ENCODE measurements around the gene GPNMB.
A peak's percentile ranks its signal among the peaks of the same experiment; 100 is the strongest.
"Not testable (repeated sequence)": the region's sequence is repeated elsewhere in the genome, so short reads cannot be mapped to it uniquely, and the experiment has no call there.

The GPNMB gene

DNA sequence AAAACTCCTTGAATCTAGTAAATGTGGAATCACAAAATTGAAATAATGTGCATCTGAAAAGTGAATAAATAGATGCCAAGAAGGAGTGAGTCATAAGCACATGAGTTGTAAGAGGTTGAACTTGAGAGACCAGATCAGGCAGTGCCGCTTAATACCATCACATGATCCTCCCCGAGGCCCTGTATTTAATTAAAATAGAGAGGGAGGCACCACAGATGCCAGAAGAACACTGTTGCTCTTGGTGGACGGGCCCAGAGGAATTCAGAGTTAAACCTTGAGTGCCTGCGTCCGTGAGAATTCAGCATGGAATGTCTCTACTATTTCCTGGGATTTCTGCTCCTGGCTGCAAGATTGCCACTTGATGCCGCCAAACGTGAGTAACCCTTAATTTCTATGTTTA, at the start of gene GPNMB:
Gene GPNMB (plus strand): TSS at position 221 of the 400 bp plus-strand sequence. CDS start 83 bp downstream, at position 304.
- Histone ChIP-seq H3K4me3 (ENCODE audit: low read depth, low read length) (peak within 1 kb of the TSS; percentile 44; the same call in 1 of the 2 replicates), H3K9me3 (ENCODE audit: control insufficient read depth, insufficient read depth, low read length) (no peaks in the 10 kb centered on the region), H3K4me1 (ENCODE audit: control insufficient read depth, insufficient read depth, low read length) (peaks cover 12% of the 10 kb centered on the region; the same call in 1 of the 2 replicates), H3K9ac (ENCODE audit: low read depth, low read length) (no peak within 1 kb of the TSS), H3K27me3 (ENCODE audit: control insufficient read depth, insufficient read depth, low read length) (peaks cover 11% of the 10 kb centered on the region), H3K27ac (ENCODE audit: low read depth, low read length) (no peak within 1 kb of the TSS), H3K36me3 (ENCODE audit: control insufficient read depth, insufficient read depth, low read length) (no peaks in the 10 kb centered on the region)

DNA sequence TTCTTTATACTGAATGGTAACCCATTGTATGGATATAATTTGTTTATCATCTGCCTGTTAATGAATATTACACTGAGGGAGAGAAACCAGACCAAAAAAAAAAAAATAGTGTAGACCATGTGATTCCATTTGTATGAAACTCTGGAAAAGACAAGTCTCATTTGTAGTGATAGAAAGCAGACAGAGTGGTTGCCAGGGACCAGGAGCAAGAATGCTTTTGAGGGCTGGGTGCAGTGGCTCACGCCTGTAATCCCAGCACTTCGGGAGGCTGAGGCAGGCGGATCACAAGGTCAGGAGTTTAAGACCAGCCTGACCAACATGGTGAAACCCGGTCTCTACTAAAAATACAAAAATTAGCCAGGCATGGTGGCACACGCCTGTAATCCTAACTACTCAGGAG, 48.8 kb upstream of the GPNMB start:
- H3K4me3 ChIP-seq (ENCODE audit: low read depth, low read length); H3K4me1 ChIP-seq (ENCODE audit: control insufficient read depth, insufficient read depth, low read length); H3K27me3 ChIP-seq (ENCODE audit: control insufficient read depth, insufficient read depth, low read length); H3K27ac ChIP-seq (ENCODE audit: low read depth, low read length); H3K9ac ChIP-seq (ENCODE audit: low read depth, low read length); H3K9me3 ChIP-seq (ENCODE audit: control insufficient read depth, insufficient read depth, low read length): not testable (repeated sequence)
- H3K36me3 ChIP-seq (ENCODE audit: control insufficient read depth, insufficient read depth, low read length), result peaks cover 57% of the 10 kb centered on the region

DNA sequence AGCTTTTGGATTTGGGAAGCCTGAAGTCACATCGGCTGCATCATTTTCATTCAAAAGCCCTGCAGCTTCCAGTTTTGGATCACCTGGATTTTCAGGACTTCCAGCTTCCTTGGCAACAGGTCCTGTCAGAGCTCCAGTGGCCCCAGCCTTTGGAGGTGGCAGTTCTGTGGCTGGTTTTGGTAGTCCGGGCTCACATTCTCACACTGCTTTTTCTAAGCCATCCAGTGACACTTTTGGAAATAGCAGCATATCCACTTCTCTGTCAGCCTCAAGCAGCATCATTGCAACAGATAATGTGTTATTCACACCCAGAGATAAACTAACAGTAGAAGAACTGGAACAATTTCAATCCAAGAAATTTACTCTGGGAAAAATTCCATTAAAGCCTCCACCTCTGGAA, 46.2 kb upstream of the GPNMB start:
- Histone ChIP-seq H3K27me3 (ENCODE audit: control insufficient read depth, insufficient read depth, low read length) (no peaks in the 10 kb centered on the region), H3K36me3 (ENCODE audit: control insufficient read depth, insufficient read depth, low read length) (peaks cover 54% of the 10 kb centered on the region), H3K4me3 (ENCODE audit: low read depth, low read length) (no peak overlapping the region), H3K9me3 (ENCODE audit: control insufficient read depth, insufficient read depth, low read length) (no peaks in the 10 kb centered on the region), H3K4me1 (ENCODE audit: control insufficient read depth, insufficient read depth, low read length) (no peaks in the 10 kb centered on the region), H3K9ac (ENCODE audit: low read depth, low read length) (no peak overlapping the region), H3K27ac (ENCODE audit: low read depth, low read length) (no peak overlapping the region)

DNA sequence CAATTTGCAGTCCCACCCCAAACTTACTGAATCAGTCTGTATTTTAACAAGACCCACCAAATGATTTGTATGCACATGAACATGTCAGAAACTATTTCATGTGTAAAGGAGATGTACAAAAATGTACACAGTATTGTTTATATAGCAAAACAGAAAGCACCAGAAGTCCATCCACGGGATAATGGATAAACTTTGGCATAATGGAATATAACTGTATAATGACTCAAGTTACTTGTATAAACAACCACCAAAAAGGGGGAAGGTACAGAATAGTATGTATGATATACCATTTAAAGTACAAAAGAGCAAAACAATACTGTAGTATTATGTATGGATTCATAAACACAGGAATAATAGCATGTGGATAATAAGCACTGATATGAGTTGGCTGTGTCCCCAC, 42.3 kb upstream of the GPNMB start:
- Histone ChIP-seq H3K4me3 (ENCODE audit: low read depth, low read length) (no peak overlapping the region), H3K9me3 (ENCODE audit: control insufficient read depth, insufficient read depth, low read length) (no peaks in the 10 kb centered on the region), H3K4me1 (ENCODE audit: control insufficient read depth, insufficient read depth, low read length) (no peaks in the 10 kb centered on the region), H3K9ac (ENCODE audit: low read depth, low read length) (no peak overlapping the region), H3K36me3 (ENCODE audit: control insufficient read depth, insufficient read depth, low read length) (peaks cover 25% of the 10 kb centered on the region), H3K27me3 (ENCODE audit: control insufficient read depth, insufficient read depth, low read length) (no peaks in the 10 kb centered on the region), H3K27ac (ENCODE audit: low read depth, low read length) (no peak overlapping the region)

DNA sequence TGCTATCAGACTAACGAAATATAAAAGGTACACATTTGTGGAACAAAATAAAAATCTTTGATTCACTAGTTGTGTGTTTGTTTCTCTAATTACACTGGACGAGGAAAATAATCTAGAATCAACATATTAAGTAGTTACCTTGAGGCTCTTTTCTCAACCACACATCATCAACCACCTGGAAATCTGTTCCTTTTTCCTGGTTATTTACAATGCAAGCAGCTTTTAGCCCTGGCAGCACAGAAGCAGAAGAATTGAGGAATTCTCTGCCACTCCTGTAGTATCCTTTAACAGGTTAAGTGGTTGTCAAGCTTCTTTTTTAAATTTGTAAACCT, 41.0 kb upstream of the GPNMB start:
- H3K36me3 ChIP-seq (ENCODE audit: control insufficient read depth, insufficient read depth, low read length), result peaks cover 12% of the 10 kb centered on the region
- H3K27ac ChIP-seq (ENCODE audit: low read depth, low read length), result no peak overlapping the region
- no peaks in the 10 kb centered on the region for H3K27me3 ChIP-seq (ENCODE audit: control insufficient read depth, insufficient read depth, low read length)
- H3K9me3 ChIP-seq (ENCODE audit: control insufficient read depth, insufficient read depth, low read length), result no peaks in the 10 kb centered on the region
- no peak overlapping the region for H3K9ac ChIP-seq (ENCODE audit: low read depth, low read length)
- no peaks in the 10 kb centered on the region for H3K4me1 ChIP-seq (ENCODE audit: control insufficient read depth, insufficient read depth, low read length)
- H3K4me3 ChIP-seq (ENCODE audit: low read depth, low read length), result no peak overlapping the region

DNA sequence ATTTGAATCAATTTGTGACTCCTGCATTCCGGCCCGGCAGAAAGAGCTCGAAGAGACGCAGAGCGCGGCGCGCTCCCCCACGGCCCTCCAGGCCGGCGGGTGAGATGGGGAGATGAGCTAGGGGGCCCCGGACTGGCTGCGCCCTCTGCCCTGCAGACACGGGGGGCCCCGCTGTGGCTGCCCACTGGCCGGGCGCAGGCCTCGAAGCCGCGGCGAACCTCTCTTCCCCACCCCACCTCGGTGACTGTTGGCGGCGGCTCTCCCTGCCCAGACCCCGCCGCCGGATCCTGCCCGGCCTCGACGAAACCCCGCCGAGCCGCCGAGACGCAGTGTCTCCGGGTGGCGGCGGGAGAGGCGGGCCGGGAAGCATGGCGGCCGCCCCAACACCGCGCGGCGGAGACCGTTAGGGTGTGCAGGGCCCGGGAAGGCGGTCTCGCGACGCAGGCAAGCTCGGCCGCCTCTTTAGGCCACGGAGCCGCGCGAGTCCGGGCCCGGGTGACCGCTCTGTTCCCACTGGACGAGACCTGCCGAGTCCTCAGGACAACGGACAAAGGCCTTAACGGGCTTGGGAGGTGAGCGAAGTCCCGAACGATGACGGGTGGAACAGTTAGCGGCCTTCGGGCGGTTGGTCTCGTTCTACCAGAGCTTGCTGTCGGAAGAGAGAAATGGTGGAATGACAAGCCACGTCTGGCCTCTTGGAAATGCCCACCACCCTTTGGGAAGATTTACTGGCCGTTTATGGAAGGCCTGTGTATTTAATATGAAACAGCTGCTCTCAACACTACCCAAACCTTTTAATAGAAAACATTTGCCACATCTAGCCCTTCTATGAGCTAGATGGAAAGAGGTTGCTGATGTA, 40.4 kb upstream of the GPNMB start:
- Histone ChIP-seq H3K4me3 (ENCODE audit: low read depth, low read length) (no peak overlapping the region), H3K9ac (ENCODE audit: low read depth, low read length) (no peak overlapping the region), H3K27me3 (ENCODE audit: control insufficient read depth, insufficient read depth, low read length) (no peaks in the 10 kb centered on the region), H3K4me1 (ENCODE audit: control insufficient read depth, insufficient read depth, low read length) (no peaks in the 10 kb centered on the region), H3K27ac (ENCODE audit: low read depth, low read length) (no peak overlapping the region), H3K36me3 (ENCODE audit: control insufficient read depth, insufficient read depth, low read length) (peaks cover 6% of the 10 kb centered on the region), H3K9me3 (ENCODE audit: control insufficient read depth, insufficient read depth, low read length) (no peaks in the 10 kb centered on the region)

DNA sequence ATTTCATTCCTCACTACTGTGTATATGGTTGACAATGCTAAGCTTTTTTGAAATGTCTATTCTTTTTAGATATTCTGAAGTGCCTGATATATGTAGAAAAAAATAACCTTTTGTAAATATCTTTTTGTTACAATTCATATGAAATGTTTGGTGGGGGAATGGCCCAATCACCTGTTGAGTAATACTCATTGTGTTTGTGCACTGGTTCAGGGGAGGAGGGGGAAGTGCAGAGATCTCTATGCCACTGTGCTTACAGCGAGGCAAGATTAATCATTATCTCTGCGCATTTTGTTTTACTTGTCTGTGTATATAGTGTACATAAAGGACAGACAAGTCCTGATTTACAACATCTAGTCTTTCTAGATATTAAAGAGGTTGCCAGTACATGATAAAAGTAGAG, 39.6 kb upstream of the GPNMB start:
- no peak overlapping the region for H3K9ac ChIP-seq (ENCODE audit: low read depth, low read length)
- H3K9me3 ChIP-seq (ENCODE audit: control insufficient read depth, insufficient read depth, low read length), result no peaks in the 10 kb centered on the region
- H3K36me3 ChIP-seq (ENCODE audit: control insufficient read depth, insufficient read depth, low read length), result no peaks in the 10 kb centered on the region
- no peak overlapping the region for H3K27ac ChIP-seq (ENCODE audit: low read depth, low read length)
- peaks cover 5% of the 10 kb centered on the region; the same call in 1 of the 2 replicates for H3K4me1 ChIP-seq (ENCODE audit: control insufficient read depth, insufficient read depth, low read length)
- H3K27me3 ChIP-seq (ENCODE audit: control insufficient read depth, insufficient read depth, low read length), result no peaks in the 10 kb centered on the region
- no peak overlapping the region for H3K4me3 ChIP-seq (ENCODE audit: low read depth, low read length)

DNA sequence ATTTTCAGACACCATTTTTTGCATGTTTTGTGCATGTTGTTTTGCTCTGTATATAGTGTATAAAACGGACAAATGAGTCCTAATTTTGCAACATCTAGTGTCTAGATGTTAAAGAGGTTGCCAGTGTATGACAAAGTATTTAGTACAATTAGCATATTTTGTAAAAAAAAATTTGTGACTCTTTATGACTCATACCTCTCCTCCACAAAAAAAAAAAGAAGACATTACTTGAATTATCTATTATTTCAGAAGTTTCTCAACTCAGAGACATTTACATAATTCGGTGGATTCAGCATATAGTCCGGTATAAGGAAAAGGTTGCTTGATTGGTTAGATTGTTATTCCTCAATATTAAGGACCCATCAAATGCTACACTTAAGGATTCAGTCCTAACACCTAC, 38.7 kb upstream of the GPNMB start:
- no peak overlapping the region for H3K9ac ChIP-seq (ENCODE audit: low read depth, low read length)
- no peak overlapping the region for H3K27ac ChIP-seq (ENCODE audit: low read depth, low read length)
- no peaks in the 10 kb centered on the region for H3K36me3 ChIP-seq (ENCODE audit: control insufficient read depth, insufficient read depth, low read length)
- no peak overlapping the region for H3K4me3 ChIP-seq (ENCODE audit: low read depth, low read length)
- peaks cover 7% of the 10 kb centered on the region; the same call in 1 of the 2 replicates for H3K4me1 ChIP-seq (ENCODE audit: control insufficient read depth, insufficient read depth, low read length)
- H3K9me3 ChIP-seq (ENCODE audit: control insufficient read depth, insufficient read depth, low read length), result no peaks in the 10 kb centered on the region
- no peaks in the 10 kb centered on the region for H3K27me3 ChIP-seq (ENCODE audit: control insufficient read depth, insufficient read depth, low read length)

DNA sequence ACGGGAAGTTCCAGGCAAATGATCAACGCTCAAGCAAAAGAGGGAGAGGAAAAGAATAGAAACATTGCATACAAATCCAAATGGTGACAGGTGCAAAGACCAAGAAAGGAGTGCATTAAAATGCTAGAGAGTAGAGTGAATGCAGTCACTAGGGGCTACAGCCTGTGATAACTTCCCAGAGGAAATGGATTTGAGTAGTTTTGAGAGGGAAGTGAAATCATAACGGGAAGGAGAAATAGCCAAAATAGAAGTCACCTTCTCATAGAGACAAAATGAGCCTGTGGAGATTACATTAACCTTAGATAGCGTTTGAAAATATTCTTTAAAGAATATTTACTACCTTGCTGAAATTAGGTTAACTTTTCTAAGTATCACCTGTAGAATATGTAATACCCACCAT, 38.3 kb upstream of the GPNMB start:
- H3K27ac ChIP-seq (ENCODE audit: low read depth, low read length), result no peak overlapping the region
- no peaks in the 10 kb centered on the region for H3K27me3 ChIP-seq (ENCODE audit: control insufficient read depth, insufficient read depth, low read length)
- H3K9ac ChIP-seq (ENCODE audit: low read depth, low read length), result no peak overlapping the region
- H3K36me3 ChIP-seq (ENCODE audit: control insufficient read depth, insufficient read depth, low read length), result no peaks in the 10 kb centered on the region
- H3K4me3 ChIP-seq (ENCODE audit: low read depth, low read length), result no peak overlapping the region
- H3K9me3 ChIP-seq (ENCODE audit: control insufficient read depth, insufficient read depth, low read length), result no peaks in the 10 kb centered on the region
- peaks cover 7% of the 10 kb centered on the region; the same call in 1 of the 2 replicates for H3K4me1 ChIP-seq (ENCODE audit: control insufficient read depth, insufficient read depth, low read length)

DNA sequence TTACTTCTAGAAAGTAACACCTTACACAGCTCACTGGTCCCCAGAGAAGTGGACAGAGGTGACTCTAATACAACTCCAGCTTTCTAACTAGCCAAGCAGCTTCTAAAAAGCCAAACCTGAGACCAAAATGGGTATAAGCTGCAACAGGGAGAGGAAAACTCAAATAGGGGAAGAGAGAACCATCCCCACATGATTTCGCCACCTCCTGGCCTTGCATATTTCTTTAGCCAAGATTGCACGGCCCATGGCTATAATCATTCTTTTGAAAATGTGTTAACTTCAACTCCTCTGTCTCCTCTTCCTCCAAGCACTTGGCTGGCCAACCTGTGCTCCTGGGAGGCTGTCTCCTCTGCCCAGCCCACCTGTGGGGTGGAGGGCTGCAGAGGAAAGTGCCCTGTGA, 36.1 kb upstream of the GPNMB start:
- H3K4me1 ChIP-seq (ENCODE audit: control insufficient read depth, insufficient read depth, low read length), result peaks cover 7% of the 10 kb centered on the region; the same call in 1 of the 2 replicates
- no peaks in the 10 kb centered on the region for H3K9me3 ChIP-seq (ENCODE audit: control insufficient read depth, insufficient read depth, low read length)
- no peak overlapping the region for H3K27ac ChIP-seq (ENCODE audit: low read depth, low read length)
- no peaks in the 10 kb centered on the region for H3K36me3 ChIP-seq (ENCODE audit: control insufficient read depth, insufficient read depth, low read length)
- no peak overlapping the region for H3K9ac ChIP-seq (ENCODE audit: low read depth, low read length)
- no peak overlapping the region for H3K4me3 ChIP-seq (ENCODE audit: low read depth, low read length)
- no peaks in the 10 kb centered on the region for H3K27me3 ChIP-seq (ENCODE audit: control insufficient read depth, insufficient read depth, low read length)

DNA sequence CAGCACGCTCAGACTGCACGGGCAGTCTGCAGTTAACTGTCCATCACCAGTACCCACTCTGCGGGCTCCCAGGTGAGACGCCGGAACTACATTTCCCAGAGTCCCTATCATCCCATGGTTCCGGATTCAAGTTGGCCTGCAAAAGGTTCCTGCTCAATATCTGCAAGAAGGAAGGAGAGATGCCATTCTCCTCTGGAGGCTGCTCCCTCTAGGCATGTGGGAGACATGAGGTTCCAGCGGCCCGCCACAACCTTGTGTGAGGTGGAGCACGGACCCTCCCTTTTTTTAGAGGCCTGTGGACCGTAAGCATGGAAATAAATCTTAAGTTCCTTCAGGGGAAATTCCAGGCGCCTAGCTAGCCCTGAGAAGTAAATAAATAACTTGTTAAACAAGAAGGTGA, 35.0 kb upstream of the GPNMB start:
- Histone ChIP-seq H3K4me1 (ENCODE audit: control insufficient read depth, insufficient read depth, low read length) (peaks cover 7% of the 10 kb centered on the region; the same call in 1 of the 2 replicates), H3K4me3 (ENCODE audit: low read depth, low read length) (no peak overlapping the region), H3K27ac (ENCODE audit: low read depth, low read length) (no peak overlapping the region), H3K36me3 (ENCODE audit: control insufficient read depth, insufficient read depth, low read length) (no peaks in the 10 kb centered on the region), H3K27me3 (ENCODE audit: control insufficient read depth, insufficient read depth, low read length) (no peaks in the 10 kb centered on the region), H3K9me3 (ENCODE audit: control insufficient read depth, insufficient read depth, low read length) (no peaks in the 10 kb centered on the region), H3K9ac (ENCODE audit: low read depth, low read length) (no peak overlapping the region)

Data from HUES48 (cell line).